Suprapubic skin (tissue), 4 donors: ENCODE results near the gene CLDND2. TPM values are rescaled to one million over a fixed set of nuclear protein-coding genes. Genes with fewer than 3 reads are reported as not detected.
"Not testable (repeated sequence)": the region's sequence is repeated elsewhere in the genome, so short reads cannot be mapped to it uniquely, and the experiment has no call there.

Source experiments
- DNase-seq, 2 donors: peaks; one replicate each; pipeline ENCODE4 v3.0.0-alpha.2; 2019; ENCODE audit warnings: low spot score in 2 of 2
- H3K27ac ChIP-seq: fragments of 200-600 bp; sonication (generic); one replicate; pipeline ENCODE4 v1.5.1; 2019
- H3K27me3 ChIP-seq: fragments of 200-600 bp; sonication (generic); one replicate; pipeline ENCODE4 v1.5.1; 2019
- H3K36me3 ChIP-seq: fragments of 200-600 bp; sonication (generic); one replicate; pipeline ENCODE4 v1.5.1; 2019
- H3K4me1 ChIP-seq: fragments of 200-600 bp; sonication (generic); one replicate; pipeline ENCODE4 v1.5.1; 2019
- H3K4me3 ChIP-seq: fragments of 200-600 bp; sonication (generic); one replicate; pipeline ENCODE4 v1.5.1; 2019; ENCODE audit warnings: mild to moderate bottlenecking
- H3K9me3 ChIP-seq: fragments of 200-600 bp; sonication (generic); one replicate; pipeline ENCODE4 v1.5.1; 2019
- EP300 ChIP-seq: sonication (generic); formaldehyde crosslinking; IDR thresholded peaks from one replicate; pipeline ENCODE4 v1.6.1; 2017; ENCODE audit warnings: antibody characterized with exemption
- POLR2A ChIP-seq, 2 donors: fragments of 450-650 bp; IDR thresholded peaks; one replicate each; pipeline ENCODE4 v1.6.1; 2017; ENCODE audit warnings: antibody characterized with exemption in 2 of 2, mild to moderate bottlenecking in 2 of 2, moderate library complexity in 2 of 2
- POLR2AphosphoS5 ChIP-seq, 3 donors: sonication (generic); formaldehyde crosslinking; IDR thresholded peaks; one replicate each; pipeline ENCODE4 v1.6.1; 2017; ENCODE audit warnings: antibody characterized with exemption in 3 of 3
- WGBS: methylation state at CpG from one replicate; pipeline ENCODE4 v1.1.5; 2018; 5-methylcytosine and 5-hydroxymethylcytosine counted together
- total RNA-seq, 4 donors: library from RNA; depleted of rRNA; stranded (reverse); fragments of >200 nt; gene quantifications; one replicate each; pipeline ENCODE4 v1.1.0, GENCODE V29; 2016
- TF ChIP-seq, protein P1 (sequence below), 2 donors: fragments of 200-600 bp in 1 of 2; fragments of 450-650 bp in 1 of 2; sonication (generic) in 1 of 2; IDR thresholded peaks; one replicate each; pipeline ENCODE4 v1.5.1; 2016 to 2019; ENCODE audit warnings: antibody characterized with exemption in 2 of 2, mild to moderate bottlenecking in 1 of 2, moderate library complexity in 1 of 2

The CLDND2 gene
- total RNA-seq, 4 donors from 2014 or later, result not detected

DNA sequence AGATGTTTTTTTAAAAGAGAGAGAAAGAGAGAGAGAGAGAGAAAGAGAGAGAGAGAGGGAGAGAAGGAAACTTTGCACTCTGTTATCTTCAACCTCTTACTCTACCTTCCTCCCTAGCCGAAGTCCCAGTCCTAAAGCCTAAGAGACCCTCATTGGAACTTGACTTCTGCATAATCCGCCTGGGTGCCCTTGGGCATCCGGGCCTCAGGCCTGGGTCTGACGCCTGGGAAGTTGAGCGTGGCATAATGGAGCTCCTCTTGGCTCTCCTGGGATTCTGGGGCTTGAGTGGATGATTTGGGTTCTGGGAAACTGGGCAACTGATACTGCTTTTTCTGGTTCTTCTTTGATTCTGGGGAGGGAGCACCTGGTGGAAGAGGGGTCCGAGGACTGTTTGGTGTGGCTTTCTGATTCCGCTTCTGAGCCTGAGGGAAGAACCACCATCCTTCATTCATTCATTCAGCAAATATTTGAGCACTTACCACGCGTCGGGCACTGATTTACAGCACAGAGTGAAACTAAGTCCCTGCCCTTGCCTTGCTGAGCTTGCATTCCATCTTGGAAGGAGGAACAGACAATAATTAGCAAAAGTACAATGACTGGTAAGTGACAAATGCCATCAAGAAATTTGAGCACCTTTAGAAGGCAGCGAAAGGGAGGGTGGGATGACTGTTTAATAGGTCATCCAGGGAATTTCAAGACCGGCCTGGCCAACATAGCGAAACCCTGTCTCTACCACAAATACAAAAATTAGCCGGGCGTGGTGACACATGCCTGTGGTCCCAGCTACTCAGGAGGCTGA is 42.3 kb upstream of the CLDND2 start:
- 92% methylated on average over 15 of the region's 15 CpGs for WGBS
- TF ChIP-seq POLR2A (IDR thresholded peaks at IDR 0.05) (no peak), POLR2AphosphoS5 (IDR thresholded peaks at IDR 0.05) (no peak), EP300 (no peak)
- TF ChIP-seq, protein P1, sequence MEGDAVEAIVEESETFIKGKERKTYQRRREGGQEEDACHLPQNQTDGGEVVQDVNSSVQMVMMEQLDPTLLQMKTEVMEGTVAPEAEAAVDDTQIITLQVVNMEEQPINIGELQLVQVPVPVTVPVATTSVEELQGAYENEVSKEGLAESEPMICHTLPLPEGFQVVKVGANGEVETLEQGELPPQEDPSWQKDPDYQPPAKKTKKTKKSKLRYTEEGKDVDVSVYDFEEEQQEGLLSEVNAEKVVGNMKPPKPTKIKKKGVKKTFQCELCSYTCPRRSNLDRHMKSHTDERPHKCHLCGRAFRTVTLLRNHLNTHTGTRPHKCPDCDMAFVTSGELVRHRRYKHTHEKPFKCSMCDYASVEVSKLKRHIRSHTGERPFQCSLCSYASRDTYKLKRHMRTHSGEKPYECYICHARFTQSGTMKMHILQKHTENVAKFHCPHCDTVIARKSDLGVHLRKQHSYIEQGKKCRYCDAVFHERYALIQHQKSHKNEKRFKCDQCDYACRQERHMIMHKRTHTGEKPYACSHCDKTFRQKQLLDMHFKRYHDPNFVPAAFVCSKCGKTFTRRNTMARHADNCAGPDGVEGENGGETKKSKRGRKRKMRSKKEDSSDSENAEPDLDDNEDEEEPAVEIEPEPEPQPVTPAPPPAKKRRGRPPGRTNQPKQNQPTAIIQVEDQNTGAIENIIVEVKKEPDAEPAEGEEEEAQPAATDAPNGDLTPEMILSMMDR (IDR thresholded peaks at IDR 0.05), result no peak
- Histone ChIP-seq H3K27me3 (peaks cover 15% of the 10 kb centered on the region), H3K9me3 (no peaks in the 10 kb centered on the region), H3K4me1 (no peaks in the 10 kb centered on the region), H3K4me3 (no peak overlapping the region), H3K27ac (no peak overlapping the region), H3K36me3 (no peaks in the 10 kb centered on the region)
- DNase-seq, result no peak

DNA sequence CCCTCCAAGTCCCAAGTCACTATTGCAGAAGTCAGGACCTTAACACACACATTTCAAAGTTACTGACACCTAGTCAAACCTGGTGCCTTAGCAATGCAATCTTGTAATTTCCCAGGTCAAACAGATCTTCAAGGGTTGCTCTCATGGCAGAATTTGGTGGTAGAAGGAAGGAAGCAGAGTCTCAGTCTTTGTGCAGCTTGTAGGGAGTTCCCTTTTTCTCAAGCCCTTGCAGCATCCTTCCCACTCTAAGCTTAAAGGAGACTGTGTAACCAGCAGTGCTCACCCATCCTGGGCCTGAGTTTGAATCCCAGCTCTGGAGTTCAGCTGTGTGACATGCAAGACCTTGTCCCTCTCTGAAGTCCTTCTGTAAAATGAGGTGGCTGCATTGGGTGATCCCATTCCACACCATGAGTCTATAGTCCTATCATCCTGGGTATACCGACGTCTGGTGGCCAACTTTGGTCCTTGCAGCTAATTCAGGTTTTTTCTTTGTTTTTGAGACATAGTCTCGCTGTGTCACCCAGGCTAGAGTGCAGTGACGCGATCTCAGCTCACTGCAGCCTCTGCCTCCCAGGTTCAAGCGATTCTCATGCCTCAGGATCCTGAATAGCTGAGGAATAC is 38.8 kb upstream of the CLDND2 start:
- no peaks in the 10 kb centered on the region for H3K4me1 ChIP-seq
- no peak overlapping the region for H3K27ac ChIP-seq
- WGBS, result 65% methylated on average over 6 of the region's 6 CpGs
- TF ChIP-seq POLR2AphosphoS5 (IDR thresholded peaks at IDR 0.05), result no peak
- TF ChIP-seq EP300, result no peak
- TF ChIP-seq, protein P1 (IDR thresholded peaks at IDR 0.05), result peak in 1 of 2 donors; percentile 18
- no peak for TF ChIP-seq POLR2A (IDR thresholded peaks at IDR 0.05)
- H3K4me3 ChIP-seq, result no peak overlapping the region
- H3K9me3 ChIP-seq, result no peaks in the 10 kb centered on the region
- peaks cover under 1% of the 10 kb centered on the region for H3K27me3 ChIP-seq
- H3K36me3 ChIP-seq, result no peaks in the 10 kb centered on the region
- DNase-seq, result no peak

DNA sequence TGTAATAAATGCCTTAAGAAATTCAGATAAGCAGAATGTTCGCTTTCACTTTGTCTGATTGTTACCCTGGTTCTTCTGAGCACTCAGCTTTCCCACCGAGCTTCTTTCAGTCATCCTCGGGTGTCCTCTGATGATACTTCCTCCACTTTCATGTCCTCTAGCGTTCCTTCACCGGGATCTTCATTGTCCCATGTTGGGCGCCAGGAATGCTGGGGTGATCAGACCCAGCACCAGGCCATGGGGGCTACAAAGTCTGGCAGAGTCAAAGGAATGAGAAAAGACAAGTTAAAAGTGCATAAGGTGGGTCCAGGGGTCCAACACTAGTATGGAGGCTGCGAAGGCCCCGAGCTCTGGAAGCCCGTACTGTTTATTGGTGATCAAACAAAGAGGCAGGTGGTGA is 33.3 kb upstream of the CLDND2 start:
- no peaks in the 10 kb centered on the region for H3K36me3 ChIP-seq
- H3K27ac ChIP-seq, result no peak overlapping the region
- H3K27me3 ChIP-seq, result peaks cover 3% of the 10 kb centered on the region
- H3K9me3 ChIP-seq, result no peaks in the 10 kb centered on the region
- no peaks in the 10 kb centered on the region for H3K4me1 ChIP-seq
- TF ChIP-seq POLR2AphosphoS5 (IDR thresholded peaks at IDR 0.05) (no peak), EP300 (no peak), POLR2A (IDR thresholded peaks at IDR 0.05) (no peak)
- TF ChIP-seq, protein P1 (IDR thresholded peaks at IDR 0.05), result no peak
- no peak for DNase-seq
- WGBS, result 90% methylated on average over 9 of the region's 9 CpGs
- no peak overlapping the region for H3K4me3 ChIP-seq

DNA sequence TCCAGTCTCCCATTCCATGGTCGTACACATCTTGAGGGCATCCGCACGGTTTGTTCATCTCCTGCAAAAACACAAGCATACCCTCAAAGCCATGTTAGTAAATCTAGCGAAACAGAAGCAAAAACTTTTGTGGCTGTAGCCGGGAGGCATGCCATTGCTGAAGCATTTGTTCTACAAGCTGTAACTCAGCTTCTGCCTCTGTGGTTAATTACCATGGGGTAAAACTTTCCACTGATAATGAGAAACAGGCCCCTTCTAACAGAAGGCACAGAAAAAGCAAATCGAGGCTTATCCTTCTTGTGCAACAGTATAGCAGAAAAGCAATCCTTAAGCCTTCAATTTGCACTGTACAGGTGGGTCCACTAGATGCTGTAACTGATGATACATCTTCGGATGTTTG is 31.1 kb upstream of the CLDND2 start:
- not testable (repeated sequence) for DNase-seq, H3K9me3 ChIP-seq, H3K27me3 ChIP-seq, H3K36me3 ChIP-seq, H3K27ac ChIP-seq, H3K4me3 ChIP-seq, H3K4me1 ChIP-seq
- WGBS, result 73% methylated on average over 7 of the region's 7 CpGs

DNA sequence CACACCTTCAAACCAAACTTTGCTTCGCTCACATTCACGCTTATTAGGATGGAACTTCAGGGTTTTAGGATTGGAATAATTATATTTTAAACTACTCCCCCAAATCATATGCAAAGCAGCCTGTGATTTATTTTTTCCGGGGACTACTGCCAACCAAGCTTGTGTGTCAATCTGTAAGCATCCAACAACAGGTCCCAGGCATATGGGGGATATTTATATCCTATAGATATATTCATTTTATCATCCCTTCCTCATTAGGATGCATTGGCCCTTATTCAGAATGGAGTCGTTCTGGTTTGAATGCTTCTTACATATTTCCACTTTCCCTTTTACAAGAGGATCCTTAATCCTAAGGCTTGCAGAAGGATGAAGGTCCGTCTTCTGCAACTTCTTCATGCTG is 30.4 kb upstream of the CLDND2 start:
- DNase-seq, result no peak
- H3K4me1 ChIP-seq, result peaks cover 6% of the 10 kb centered on the region

More for the DNA sequence above, 30.4 kb upstream of the CLDND2 start:
- WGBS, result 77% methylated on average over 5 of the region's 5 CpGs
- Histone ChIP-seq H3K36me3 (no peaks in the 10 kb centered on the region), H3K27ac (no peak overlapping the region), H3K27me3 (peaks cover 3% of the 10 kb centered on the region), H3K9me3 (no peaks in the 10 kb centered on the region), H3K4me3 (no peak overlapping the region)
- TF ChIP-seq POLR2A (IDR thresholded peaks at IDR 0.05) (no peak), POLR2AphosphoS5 (IDR thresholded peaks at IDR 0.05) (no peak), EP300 (no peak)
- TF ChIP-seq, protein P1 (IDR thresholded peaks at IDR 0.05), result no peak
